ENCODE measurements around the gene SMAD5. TPM values are rescaled to one million over a fixed set of nuclear protein-coding genes. Genes with fewer than 3 reads are reported as not detected.

SMAD5 gene
- total and polyA plus RNA-seq, 2 of the 8 experiments (the other 6 are each of a cell fraction or from before 2014, with no cell fraction given) = 30.2 to 60.5 TPM

GRCh38 chr5:136205941-136206340, 73.3 kb downstream of the SMAD5 start:
- Histone ChIP-seq H3K9me3 (ENCODE audit: insufficient read depth in 2 of 2, low read depth in 1 of 2, low read length in 1 of 2) (peaks cover 0 to 5% of the 10 kb centered on the region in 2 experiments; a peak in 2 of 4 replicates), H2AFZ (ENCODE audit: low read length) (no peak overlapping the region), H3K56ac (replicated peaks; ENCODE audit: insufficient read length, low read depth, low read length) (no peak overlapping the region), H3K18ac (ENCODE audit: extremely low read depth, low read length) (no peak overlapping the region), H4K20me1 (replicated peaks in 1 of 2; ENCODE audit: control insufficient read depth in 1 of 2, insufficient read depth in 2 of 2, low read length in 2 of 2) (peaks cover 6 to 7% of the 10 kb centered on the region in 2 experiments), H4K5ac (ENCODE audit: insufficient read length, low read depth, low read length) (no peak overlapping the region), H2BK15ac (ENCODE audit: low read length) (no peak overlapping the region), H4K91ac (replicated peaks; ENCODE audit: insufficient read length, low read length) (no peak overlapping the region), H3K4ac (replicated peaks; ENCODE audit: insufficient read length, low read depth, low read length) (no peak overlapping the region), H3K9ac (replicated peaks in 1 of 4; ENCODE audit: extremely low read depth in 1 of 4, low read depth in 3 of 4, low read length in 3 of 4) (no peak overlapping the region), H2AK5ac (ENCODE audit: low read depth, low read length) (no peak overlapping the region), H3K4me3 (ENCODE audit: extremely low read depth in 1 of 4, insufficient read depth in 2 of 4, low read depth in 3 of 4, low read length in 4 of 4) (no peak overlapping the region), H3K4me2 (ENCODE audit: insufficient read depth in 1 of 2, low read depth in 2 of 2, low read length in 2 of 2) (no peak overlapping the region), H2BK120ac (replicated peaks; ENCODE audit: low read depth, low read length) (no peak overlapping the region), H3K14ac (ENCODE audit: insufficient read length) (no peak overlapping the region), H3K4me1 (replicated peaks in 1 of 4; ENCODE audit: control insufficient read depth in 3 of 4, insufficient read depth in 4 of 4, low read length in 3 of 4) (peaks cover 0 to 16% (median 7%) of the 10 kb centered on the region in 4 experiments; a peak in 6 of 7 replicates), H3K27ac (ENCODE audit: low read depth, low read length) (no peak overlapping the region), H3K23me2 (ENCODE audit: low read depth, low read length) (no peaks in the 10 kb centered on the region), H3K79me2 (ENCODE audit: control insufficient read depth in 1 of 2, insufficient read depth in 2 of 2, low read length in 2 of 2) (no peaks in the 10 kb centered on the region), H3K23ac (ENCODE audit: insufficient read length) (no peak overlapping the region), H3K79me1 (ENCODE audit: low read depth, low read length) (no peaks in the 10 kb centered on the region), H3K36me3 (ENCODE audit: control insufficient read depth in 2 of 4, insufficient read depth in 4 of 4, low read length in 3 of 4) (no peaks in the 10 kb centered on the region), H4K8ac (ENCODE audit: extremely low read depth, insufficient read depth, low read length) (no peak overlapping the region), H3K27me3 (replicated peaks in 1 of 4; ENCODE audit: control insufficient read depth in 3 of 4, extremely low read depth in 1 of 4, insufficient read depth in 3 of 4, low read length in 3 of 4) (peaks cover 28 to 65% (median 62%) of the 10 kb centered on the region in 4 experiments), H2BK5ac (ENCODE audit: low read depth, low read length) (no peak overlapping the region), H2BK20ac (ENCODE audit: low read length) (no peak overlapping the region), H2BK12ac (ENCODE audit: low read depth, low read length) (no peak overlapping the region)
- DNase-seq (ENCODE audit: low read depth in 1 of 2, low spot score in 2 of 2) = no peak
- POLR2A ChIA-PET (ENCODE audit: partially characterized antibody) = no interaction called here
- 94% methylated on average over 4 of the region's 4 CpGs; no CpG with 5 or more reads in 1 of the 2 experiments for WGBS, 2 experiments (ENCODE audit: extremely low coverage in 1 of 2, insufficient coverage in 1 of 2, insufficient read length in 1 of 2, insufficient replicate concordance in 2 of 2, low coverage in 1 of 2, low lambda C conversion rate in 2 of 2, missing lambda C conversion rate in 1 of 2)
- CTCF ChIA-PET (ENCODE audit: partially characterized antibody) = interaction anchor here (1.1 to 1.8 kb wide), 2 partner anchors 10 to 14 kb away, joined by 3 to 6 read pairs; no protein-coding TSS in a partner anchor
- FAIRE-seq = no peak
- TF ChIP-seq ATF2 (IDR thresholded peaks at IDR 0.05; ENCODE audit: low read length) (no peak), BCL11A (IDR thresholded peaks at IDR 0.05; ENCODE audit: low read depth in 2 of 2, low read length in 2 of 2) (no peak), SIRT6 (IDR thresholded peaks at IDR 0.05; ENCODE audit: low read length) (no peak), BRCA1 (IDR thresholded peaks at IDR 0.05; ENCODE audit: low read depth, low read length) (no peak), ASH2L (IDR thresholded peaks at IDR 0.05; ENCODE audit: low read length) (no peak), SP2 (IDR thresholded peaks at IDR 0.05; ENCODE audit: low read length) (no peak), E2F6 (IDR thresholded peaks at IDR 0.05) (no peak), JUN (IDR thresholded peaks at IDR 0.05; ENCODE audit: low read depth, low read length) (no peak), KDM4A (IDR thresholded peaks at IDR 0.05; ENCODE audit: low read depth, low read length, severe bottlenecking) (no peak), KDM5A (IDR thresholded peaks at IDR 0.05; ENCODE audit: low read length) (no peak), BACH1 (IDR thresholded peaks at IDR 0.05; ENCODE audit: low read length) (no peak), RNF2 (IDR thresholded peaks at IDR 0.05; ENCODE audit: borderline replicate concordance, low read depth, low read length, missing control alignments, poor library complexity, severe bottlenecking) (no peak)

Measured in H1 (cell line).